Astrocyte (in vitro differentiated cells and primary cell): Measurements from ENCODE around the gene UGT2B15.

Experiments
- EZH2 ChIP-seq: IDR thresholded peaks from 2 replicates; pipeline ENCODE4 v1.6.1; 2012; ENCODE audit warnings: mild to moderate bottlenecking, low read length, inconsistent platforms; ENCODE audit not compliant: insufficient read depth
- TF ChIP-seq, protein P1 (sequence below): IDR thresholded peaks from 2 replicates; pipeline ENCODE4 v1.5.1; 2011; ENCODE audit warnings: low read depth, mild to moderate bottlenecking, inconsistent platforms, low read length, moderate library complexity; ENCODE audit not compliant: insufficient read depth

GRCh38 chr4:68693325-68694075, 23.0 kb upstream of the UGT2B15 start:
- TF ChIP-seq, protein P1, sequence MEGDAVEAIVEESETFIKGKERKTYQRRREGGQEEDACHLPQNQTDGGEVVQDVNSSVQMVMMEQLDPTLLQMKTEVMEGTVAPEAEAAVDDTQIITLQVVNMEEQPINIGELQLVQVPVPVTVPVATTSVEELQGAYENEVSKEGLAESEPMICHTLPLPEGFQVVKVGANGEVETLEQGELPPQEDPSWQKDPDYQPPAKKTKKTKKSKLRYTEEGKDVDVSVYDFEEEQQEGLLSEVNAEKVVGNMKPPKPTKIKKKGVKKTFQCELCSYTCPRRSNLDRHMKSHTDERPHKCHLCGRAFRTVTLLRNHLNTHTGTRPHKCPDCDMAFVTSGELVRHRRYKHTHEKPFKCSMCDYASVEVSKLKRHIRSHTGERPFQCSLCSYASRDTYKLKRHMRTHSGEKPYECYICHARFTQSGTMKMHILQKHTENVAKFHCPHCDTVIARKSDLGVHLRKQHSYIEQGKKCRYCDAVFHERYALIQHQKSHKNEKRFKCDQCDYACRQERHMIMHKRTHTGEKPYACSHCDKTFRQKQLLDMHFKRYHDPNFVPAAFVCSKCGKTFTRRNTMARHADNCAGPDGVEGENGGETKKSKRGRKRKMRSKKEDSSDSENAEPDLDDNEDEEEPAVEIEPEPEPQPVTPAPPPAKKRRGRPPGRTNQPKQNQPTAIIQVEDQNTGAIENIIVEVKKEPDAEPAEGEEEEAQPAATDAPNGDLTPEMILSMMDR, result no peak
- TF ChIP-seq EZH2, result no peak
